Measurements from ENCODE around the gene ENPP3.

ENPP3 gene

DNA sequence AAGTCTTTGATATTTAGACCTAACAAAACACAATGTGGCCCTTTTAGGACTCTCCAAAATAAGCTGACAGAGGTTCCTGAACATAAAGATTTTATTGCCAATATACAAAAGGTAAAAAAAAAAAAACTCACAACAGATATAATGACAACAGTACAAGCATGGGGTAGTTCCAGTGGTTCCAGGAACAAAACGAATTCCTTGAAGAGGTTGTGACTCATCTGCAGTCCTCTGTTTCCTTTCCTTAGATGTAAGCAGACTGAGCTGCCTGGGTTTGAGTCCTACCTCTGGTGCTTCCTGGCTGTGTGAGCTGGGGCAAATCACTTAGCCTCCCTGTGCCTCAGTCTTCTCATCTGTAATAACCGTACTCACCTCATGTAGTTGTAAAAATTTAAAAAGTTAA lies 87.0 kb downstream of the ENPP3 start:
- TF ChIP-seq POLR2A (IDR thresholded peaks at IDR 0.05; ENCODE audit: low read depth, low read length) = no peak
- DNase-seq (ENCODE audit: insufficient read length, low spot score) (no peak), FAIRE-seq (no peak)

DNA sequence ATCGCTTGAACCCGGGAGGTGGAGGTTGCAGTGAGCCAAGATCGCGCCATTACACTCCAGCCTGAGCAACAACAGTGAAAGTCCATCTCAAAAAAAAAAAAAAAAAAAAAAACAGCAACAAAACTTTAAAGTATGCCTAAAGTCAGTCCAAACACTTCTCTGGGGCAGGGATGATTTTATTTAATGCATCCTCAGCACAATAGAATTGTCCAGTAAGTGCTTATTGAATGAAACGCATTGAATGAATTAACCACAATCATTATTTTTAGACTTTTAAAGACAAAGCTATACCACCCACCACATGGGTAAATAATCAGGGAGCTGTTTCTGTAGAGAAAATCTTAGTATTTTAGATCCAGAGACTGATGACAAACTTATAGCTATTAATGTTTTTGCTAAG lies 90.4 kb downstream of the ENPP3 start:
- FAIRE-seq (no peak), DNase-seq (ENCODE audit: insufficient read length, low spot score) (no peak)
- no peak for TF ChIP-seq POLR2A (IDR thresholded peaks at IDR 0.05; ENCODE audit: low read depth, low read length)

DNA sequence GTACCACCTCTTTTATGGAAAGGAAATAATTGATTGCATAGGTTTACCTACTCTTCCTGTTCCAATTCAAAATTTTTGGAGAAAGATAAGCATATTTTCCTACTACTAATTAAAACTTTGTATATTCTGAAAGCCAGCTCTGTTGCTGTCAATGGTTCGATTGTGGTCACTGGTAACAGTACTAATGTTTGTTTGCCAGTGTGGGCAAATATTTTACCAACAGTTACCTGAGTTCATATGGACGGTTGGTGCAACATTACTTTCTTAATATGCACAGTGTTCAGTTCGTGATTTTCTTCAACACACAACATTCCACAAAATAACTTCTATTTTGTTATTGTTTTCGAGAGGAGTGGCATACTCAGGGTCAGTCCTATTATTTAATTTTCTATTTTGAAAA lies 90.8 kb downstream of the ENPP3 start:
- TF ChIP-seq POLR2A (IDR thresholded peaks at IDR 0.05; ENCODE audit: low read depth, low read length) = no peak
- DNase-seq (ENCODE audit: insufficient read length, low spot score) (no peak), FAIRE-seq (no peak)

DNA sequence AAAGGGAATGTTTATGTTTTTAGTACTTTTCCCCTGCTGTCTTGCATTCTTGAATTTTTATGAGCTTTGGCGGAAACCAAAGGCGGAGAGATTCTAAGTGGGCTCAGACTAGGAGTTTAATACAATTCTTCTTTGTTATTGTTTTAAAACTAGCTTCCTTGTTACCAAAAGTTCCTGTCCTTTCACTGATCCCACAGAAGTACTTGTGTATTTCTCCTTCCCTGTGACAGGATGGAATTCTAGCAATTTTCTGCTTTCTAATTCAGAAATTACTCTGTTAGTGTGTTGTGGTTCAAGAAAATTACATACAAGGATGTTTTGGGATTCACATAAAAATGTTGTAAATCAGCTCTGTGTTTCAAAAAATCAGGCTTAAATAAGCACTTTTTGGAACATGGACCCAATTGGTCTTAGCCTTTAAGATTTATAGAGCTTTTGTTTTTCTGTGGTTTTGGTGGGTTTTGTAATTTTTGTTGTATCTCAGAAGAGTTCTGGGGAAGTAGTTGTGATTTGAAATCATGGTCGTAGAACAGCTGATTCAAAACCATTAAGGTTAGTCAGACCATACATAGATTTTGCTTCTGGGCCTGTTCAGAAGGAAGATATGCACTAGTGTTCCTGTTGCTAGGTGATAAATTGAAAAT lies 91.3 kb downstream of the ENPP3 start:
- no peak for FAIRE-seq
- TF ChIP-seq POLR2A (IDR thresholded peaks at IDR 0.05; ENCODE audit: low read depth, low read length) = no peak
- DNase-seq (ENCODE audit: insufficient read length, low spot score) = no peak

DNA sequence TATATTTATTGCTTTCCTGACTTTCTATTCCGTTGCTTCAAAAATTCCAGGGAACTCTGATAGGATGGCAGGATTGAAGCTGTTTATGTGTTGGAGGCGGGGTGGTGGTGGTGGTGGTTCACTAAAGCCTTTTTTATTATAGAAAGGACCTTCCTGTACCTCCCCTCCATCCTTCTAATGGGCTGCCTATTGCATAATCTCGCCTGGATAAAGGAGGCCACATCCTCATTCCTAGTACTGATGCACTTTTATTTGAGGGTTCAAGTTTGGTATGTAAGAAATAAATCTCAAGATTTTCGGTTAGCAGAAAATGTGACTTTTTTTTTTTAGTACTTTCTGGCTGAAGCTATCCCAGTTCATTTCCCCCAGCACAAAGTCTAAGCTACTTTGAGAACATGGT lies 92.4 kb downstream of the ENPP3 start:
- TF ChIP-seq POLR2A (IDR thresholded peaks at IDR 0.05; ENCODE audit: low read depth, low read length) = no peak
- FAIRE-seq (no peak), DNase-seq (ENCODE audit: insufficient read length, low spot score) (no peak)

DNA sequence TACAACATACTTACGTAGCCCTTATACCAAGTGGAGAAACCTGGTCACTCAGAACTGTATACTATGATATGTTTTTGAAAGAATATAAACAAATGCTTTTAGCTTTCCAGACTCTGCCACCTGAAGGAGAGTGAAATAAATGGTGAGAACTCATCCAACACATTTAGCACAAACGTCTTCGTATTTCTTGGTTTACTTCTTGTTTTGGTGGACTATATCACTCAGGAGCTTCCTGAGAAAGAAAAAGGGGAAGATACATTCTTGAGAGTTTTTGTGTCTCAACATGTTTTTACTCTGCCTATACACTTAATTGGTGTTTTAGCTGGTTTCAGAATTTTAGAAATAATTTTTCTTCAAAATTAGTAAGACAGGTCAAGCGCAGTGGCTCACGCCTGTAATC lies 93.2 kb downstream of the ENPP3 start:
- TF ChIP-seq POLR2A (IDR thresholded peaks at IDR 0.05; ENCODE audit: low read depth, low read length) = no peak
- no peak for DNase-seq (ENCODE audit: insufficient read length, low spot score)
- FAIRE-seq = no peak

DNA sequence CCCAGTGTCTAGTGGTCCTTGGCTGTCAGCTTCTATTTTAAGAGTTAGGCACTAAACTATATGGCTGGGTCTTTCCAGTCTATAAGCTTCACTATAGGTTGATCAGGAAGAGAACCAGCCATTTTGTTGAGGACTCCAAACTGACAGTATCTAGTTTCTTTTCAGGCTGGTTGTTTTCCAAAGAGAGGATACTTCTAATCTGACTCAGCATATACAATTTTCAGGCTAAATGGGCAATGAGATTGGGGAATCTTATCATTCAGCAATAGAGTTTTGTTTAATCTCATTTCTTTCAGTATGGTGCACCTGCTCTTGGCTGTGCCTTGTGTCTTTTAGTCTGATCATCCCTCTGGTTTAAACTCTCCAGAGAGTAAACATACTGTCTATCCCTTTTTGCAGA lies 94.1 kb downstream of the ENPP3 start:
- TF ChIP-seq POLR2A (IDR thresholded peaks at IDR 0.05; ENCODE audit: low read depth, low read length) = no peak
- DNase-seq (ENCODE audit: insufficient read length, low spot score) (no peak), FAIRE-seq (no peak)

DNA sequence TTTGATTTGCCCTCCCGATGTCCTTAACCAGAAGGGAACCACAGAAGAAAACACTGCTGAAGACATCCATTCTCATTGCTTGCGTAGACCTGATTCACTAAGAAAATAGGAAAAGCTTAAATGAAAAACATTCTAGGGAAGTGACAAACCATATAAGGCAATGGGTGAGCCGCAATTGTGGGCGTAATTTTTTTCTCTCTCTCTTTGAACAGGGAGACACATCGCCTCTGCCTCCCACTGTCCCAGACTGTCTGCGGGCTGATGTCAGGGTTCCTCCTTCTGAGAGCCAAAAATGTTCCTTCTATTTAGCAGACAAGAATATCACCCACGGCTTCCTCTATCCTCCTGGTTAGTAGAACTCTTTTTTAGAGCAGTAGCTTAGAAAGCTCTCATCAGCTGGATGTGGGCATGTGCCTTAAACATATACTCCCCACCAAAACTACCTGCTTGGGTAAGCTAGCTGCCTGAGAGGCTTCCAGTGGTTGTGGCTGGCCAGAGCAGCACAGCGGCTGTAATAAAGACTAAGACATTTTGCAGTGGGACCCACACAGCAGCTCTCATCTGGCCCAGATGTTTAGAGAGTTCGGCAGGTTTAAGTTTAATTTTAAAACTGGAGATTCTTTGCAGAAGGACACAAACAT lies 96.4 kb downstream of the ENPP3 start:
- peak; percentile 7 for DNase-seq (ENCODE audit: insufficient read length, low spot score)
- TF ChIP-seq POLR2A (IDR thresholded peaks at IDR 0.05; ENCODE audit: low read depth, low read length) = no peak
- FAIRE-seq = peak; percentile 6

DNA sequence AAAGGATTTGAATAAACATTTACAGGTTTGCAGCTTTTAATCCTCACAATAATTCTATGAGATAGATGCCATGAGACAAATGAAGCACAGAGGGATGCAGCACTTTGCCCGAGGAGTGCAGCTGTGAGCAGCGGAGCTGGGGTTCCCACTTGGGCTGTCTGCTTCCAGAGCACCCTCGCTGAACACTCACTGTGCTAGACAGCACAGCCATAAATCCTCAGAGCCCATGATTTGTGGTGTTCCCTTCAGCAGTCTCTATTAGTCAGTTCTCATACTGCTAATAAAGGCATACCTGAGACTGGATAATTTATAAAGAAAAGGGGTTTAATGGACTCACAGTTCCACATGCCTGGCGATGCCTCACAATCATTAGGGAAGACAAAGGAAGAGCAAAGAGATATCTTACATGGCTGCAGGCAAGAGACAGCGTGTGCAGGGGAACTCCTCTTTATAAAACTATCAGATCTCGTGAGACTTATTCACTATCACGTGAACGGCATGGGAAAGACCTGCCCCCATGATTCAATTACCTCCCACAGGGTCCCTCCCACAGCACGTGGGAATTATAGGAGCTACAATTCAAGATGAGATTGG lies 99.0 kb downstream of the ENPP3 start:
- DNase-seq (ENCODE audit: insufficient read length, low spot score) (no peak), FAIRE-seq (no peak)
- TF ChIP-seq POLR2A (IDR thresholded peaks at IDR 0.05; ENCODE audit: low read depth, low read length) = no peak

DNA sequence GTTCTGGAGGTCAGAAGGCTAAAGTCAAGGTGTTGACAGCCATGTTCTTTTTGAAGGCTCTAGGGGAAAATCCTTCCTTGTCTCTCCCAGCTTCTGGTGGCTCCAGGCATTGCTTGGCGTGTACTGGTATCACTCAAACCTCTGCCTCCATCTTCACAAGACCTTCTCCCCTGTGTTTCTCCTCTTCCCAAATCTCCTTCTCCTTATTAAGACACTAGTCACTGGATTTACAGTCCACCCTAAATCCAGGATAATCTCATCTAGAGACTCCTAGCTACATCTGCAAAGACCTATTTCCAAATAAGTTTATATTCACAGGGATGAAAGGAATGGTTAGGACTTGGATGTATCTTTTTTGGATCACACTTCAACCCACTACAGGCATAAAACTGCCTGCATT lies 99.7 kb downstream of the ENPP3 start:
- DNase-seq (ENCODE audit: insufficient read length, low spot score) (no peak), FAIRE-seq (no peak)
- no peak for TF ChIP-seq POLR2A (IDR thresholded peaks at IDR 0.05; ENCODE audit: low read depth, low read length)

DNA sequence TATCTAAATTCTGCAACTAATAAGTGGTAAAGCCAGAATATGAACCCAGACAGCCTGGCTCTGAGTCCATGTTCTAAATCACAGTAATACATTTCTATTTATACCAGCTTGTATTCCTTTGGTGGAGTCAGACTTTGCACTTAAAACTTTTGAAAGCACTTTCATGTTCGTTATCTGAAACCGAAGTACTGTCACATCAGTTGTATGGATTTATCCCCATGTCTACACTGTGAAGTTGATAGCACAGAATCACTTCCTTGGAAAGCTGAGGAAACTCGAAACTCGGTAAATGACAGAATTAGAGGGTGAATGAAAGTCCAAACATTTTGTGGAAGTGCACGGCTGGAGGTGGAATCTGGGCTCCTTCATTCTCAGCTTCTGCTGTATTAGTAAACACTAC lies 102.0 kb downstream of the ENPP3 start:
- FAIRE-seq (no peak), DNase-seq (ENCODE audit: insufficient read length, low spot score) (no peak)
- no peak for TF ChIP-seq POLR2A (IDR thresholded peaks at IDR 0.05; ENCODE audit: low read depth, low read length)

DNA sequence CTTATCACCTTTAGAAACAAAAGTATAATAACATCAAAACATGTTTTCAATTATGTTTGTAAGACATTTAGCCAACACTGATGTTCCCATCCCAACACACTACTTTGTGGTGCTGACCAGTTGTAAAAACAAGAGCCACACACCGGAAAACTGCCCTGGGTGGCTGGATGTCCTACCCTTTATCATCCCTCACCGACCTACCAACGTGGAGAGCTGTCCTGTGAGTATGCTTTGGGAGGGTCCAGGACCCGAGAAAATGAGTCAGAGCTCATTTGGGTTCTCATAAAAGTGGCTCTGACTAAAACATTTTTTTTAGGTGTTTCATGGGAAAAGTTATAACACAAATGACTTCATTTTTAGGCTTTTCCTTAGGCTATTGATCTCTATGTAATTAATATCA lies 103.1 kb downstream of the ENPP3 start:
- FAIRE-seq = no peak
- TF ChIP-seq POLR2A (IDR thresholded peaks at IDR 0.05; ENCODE audit: low read depth, low read length) = no peak
- no peak for DNase-seq (ENCODE audit: insufficient read length, low spot score)

DNA sequence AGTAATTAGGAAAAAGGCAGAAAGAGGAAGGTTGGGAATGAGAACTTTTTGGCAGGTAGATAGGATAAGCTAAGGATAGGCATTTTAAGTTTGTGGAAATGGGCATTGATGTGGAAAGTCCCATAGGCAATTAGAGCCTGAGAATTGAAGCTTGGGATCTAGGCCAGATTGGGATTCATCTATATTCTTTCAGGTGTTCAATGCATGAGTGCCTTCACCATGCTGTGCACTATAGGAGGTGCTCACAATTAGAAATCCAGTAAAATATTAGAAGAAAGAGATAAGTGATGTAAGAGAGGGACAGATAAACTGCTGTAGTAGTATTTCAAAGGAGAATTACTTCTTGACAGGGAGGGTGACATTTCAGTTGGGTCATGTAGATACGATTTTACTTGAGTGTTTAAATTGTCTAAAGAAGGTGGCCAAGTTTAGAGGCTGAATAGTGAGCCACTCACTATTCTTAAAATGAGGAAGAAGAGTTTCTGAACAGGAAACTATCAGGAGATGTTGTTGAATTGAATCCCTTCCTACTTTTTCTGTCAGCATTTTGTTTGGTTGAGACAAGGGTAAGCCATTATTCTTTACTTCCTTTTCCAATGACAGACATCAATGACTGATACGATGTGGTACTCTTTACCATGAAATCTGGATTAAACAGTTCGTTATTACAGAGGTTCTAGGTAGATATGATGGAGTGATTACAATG lies 104.7 kb downstream of the ENPP3 start:
- no peak for DNase-seq (ENCODE audit: insufficient read length, low spot score)
- FAIRE-seq = no peak
- TF ChIP-seq POLR2A (IDR thresholded peaks at IDR 0.05; ENCODE audit: low read depth, low read length) = no peak

DNA sequence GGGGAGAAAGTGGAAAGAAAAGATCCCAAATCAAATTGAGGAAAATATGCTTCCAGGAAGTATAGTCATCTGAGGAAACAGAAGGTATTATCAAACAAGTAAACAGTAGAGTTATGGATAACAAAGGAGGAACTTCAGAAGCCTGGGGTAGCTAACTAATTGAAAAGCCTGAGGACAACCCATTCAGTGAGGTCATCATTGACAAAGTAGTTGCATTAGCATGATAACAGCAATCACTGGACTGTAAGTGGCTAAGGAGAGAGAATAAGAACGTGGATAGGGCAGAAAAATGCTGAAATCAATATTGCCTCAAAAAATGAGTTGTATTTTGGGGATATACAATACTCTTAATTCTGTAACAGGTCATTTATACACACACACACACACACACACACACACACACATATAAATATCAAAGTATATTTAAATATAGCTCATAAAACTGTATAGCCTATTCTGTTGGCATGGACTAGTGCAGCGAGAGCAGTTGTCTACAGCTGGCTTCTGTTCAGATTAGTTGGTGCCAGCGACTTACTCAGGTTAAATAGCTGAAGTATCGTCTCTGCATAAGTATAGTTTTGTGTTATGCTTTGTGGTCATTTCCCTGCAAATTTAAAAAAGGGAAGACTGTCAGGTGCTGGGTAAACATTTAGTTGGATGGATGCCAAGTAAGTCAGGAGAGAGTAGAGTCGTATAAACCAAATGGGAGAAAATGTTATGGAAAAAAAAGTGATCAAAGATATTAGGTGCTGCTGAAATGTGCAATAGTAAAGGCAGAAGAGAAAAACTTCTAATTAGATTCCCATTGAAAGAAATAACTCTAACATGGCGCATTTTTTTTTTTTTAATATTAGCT lies 107.6 kb downstream of the ENPP3 start:
- FAIRE-seq (no peak), DNase-seq (ENCODE audit: insufficient read length, low spot score) (no peak)
- TF ChIP-seq POLR2A (IDR thresholded peaks at IDR 0.05; ENCODE audit: low read depth, low read length) = no peak

Measured in H54 (cell line).